ENCODE results near the gene RFC1. TPM values are rescaled to one million over a fixed set of nuclear protein-coding genes. Genes with fewer than 3 reads are reported as not detected.

RFC1 gene
- polyA plus RNA-seq, 1 of the 3 experiments (the other 2 are of a cell fraction) = 14.9 TPM

GRCh38 chr4:39348371-39349315 is 17.5 kb downstream of the RFC1 start:
- peaks cover 94% of the 10 kb centered on the region for H3K79me2 ChIP-seq (ENCODE audit: insufficient read depth)
- H4K20me1 ChIP-seq (ENCODE audit: insufficient read depth) = no peaks in the 10 kb centered on the region
- H3K27ac ChIP-seq (ENCODE audit: low read depth in 2 of 2, low read length in 1 of 2) = peak overlapping the region in 1 of 2 experiments; percentile 52; a peak in 2 of 4 replicates
- H3K4me3 ChIP-seq (ENCODE audit: low read depth in 2 of 2, low read length in 1 of 2) = no peak overlapping the region
- peak; percentile 75 for TF ChIP-seq JUND (IDR thresholded peaks at IDR 0.05)
- no peak for TF ChIP-seq POLR2AphosphoS5 (IDR thresholded peaks at IDR 0.05; ENCODE audit: low read depth, low read length)
- TF ChIP-seq TCF12 (IDR thresholded peaks at IDR 0.05) = peak; percentile 62; the same call in 1 of the 2 replicates
- no peak for TF ChIP-seq USF1 (IDR thresholded peaks at IDR 0.05; ENCODE audit: borderline replicate concordance, low read depth)
- no peak for TF ChIP-seq MEF2A (IDR thresholded peaks at IDR 0.05; ENCODE audit: borderline replicate concordance, low read depth)
- TF ChIP-seq SIN3A (IDR thresholded peaks at IDR 0.05; ENCODE audit: borderline replicate concordance, low read depth, low read length) = no peak
- no peak for TF ChIP-seq FOXJ3 (CRISPR knock-in tag; IDR thresholded peaks at IDR 0.05)
- no peak for TF ChIP-seq GABPA (IDR thresholded peaks at IDR 0.05; ENCODE audit: low read depth)
- no peak for TF ChIP-seq TEAD4 (IDR thresholded peaks at IDR 0.05; ENCODE audit: borderline replicate concordance, insufficient read depth)
- TF ChIP-seq ELF1 (IDR thresholded peaks at IDR 0.05) = no peak
- TF ChIP-seq TAF1 (IDR thresholded peaks at IDR 0.05; ENCODE audit: borderline replicate concordance, low read depth, low read length) = no peak
- TF ChIP-seq, protein P1, sequence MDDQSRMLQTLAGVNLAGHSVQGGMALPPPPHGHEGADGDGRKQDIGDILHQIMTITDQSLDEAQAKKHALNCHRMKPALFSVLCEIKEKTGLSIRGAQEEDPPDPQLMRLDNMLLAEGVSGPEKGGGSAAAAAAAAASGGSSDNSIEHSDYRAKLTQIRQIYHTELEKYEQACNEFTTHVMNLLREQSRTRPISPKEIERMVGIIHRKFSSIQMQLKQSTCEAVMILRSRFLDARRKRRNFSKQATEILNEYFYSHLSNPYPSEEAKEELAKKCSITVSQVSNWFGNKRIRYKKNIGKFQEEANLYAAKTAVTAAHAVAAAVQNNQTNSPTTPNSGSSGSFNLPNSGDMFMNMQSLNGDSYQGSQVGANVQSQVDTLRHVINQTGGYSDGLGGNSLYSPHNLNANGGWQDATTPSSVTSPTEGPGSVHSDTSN (IDR thresholded peaks at IDR 0.05) = peak; percentile 38; the same call in 1 of the 2 replicates
- peak; percentile 53 for TF ChIP-seq FOSL2 (IDR thresholded peaks at IDR 0.05; ENCODE audit: borderline replicate concordance, low read depth)
- TF ChIP-seq EP300 (IDR thresholded peaks at IDR 0.05; ENCODE audit: borderline replicate concordance in 1 of 2, low read depth in 1 of 2, low read length in 1 of 2) = peak in 1 of 2 experiments; percentile 14; a peak in 1 of 4 replicates
- TF ChIP-seq EZH2phosphoT487 (IDR thresholded peaks at IDR 0.05; ENCODE audit: borderline replicate concordance, low read depth) = no peak
- H3F3A ChIP-seq (replicated peaks; ENCODE audit: insufficient read depth) = peaks cover 17% of the 10 kb centered on the region
- no peak for DNase-seq
- no peak overlapping the region for H2AFZ ChIP-seq (ENCODE audit: low read depth)
- WGBS (ENCODE audit: low lambda C conversion rate) = 86% methylated on average over 4 of the region's 4 CpGs
- H3K4me1 ChIP-seq (ENCODE audit: control insufficient read depth in 1 of 2, insufficient read depth in 2 of 2, low read depth in 1 of 2, low read length in 1 of 2) = peaks cover 0 to 11% of the 10 kb centered on the region in 2 experiments; a peak in 3 of 4 replicates
- POLR2A ChIA-PET = no interaction called here
- no peaks in the 10 kb centered on the region for H3K27me3 ChIP-seq (ENCODE audit: insufficient read depth)
- 0 out of 2 replicates have a peak, but pooled peaks cover 4% of the 10 kb centered on the region for H3K9me3 ChIP-seq
- no peaks in the 10 kb centered on the region for H3K9me2 ChIP-seq
- peaks cover 13 to 53% of the 10 kb centered on the region in 2 experiments for H3K36me3 ChIP-seq (replicated peaks in 1 of 2; ENCODE audit: control insufficient read depth in 1 of 2, insufficient read depth in 2 of 2, low read length in 1 of 2)
- H3K9ac ChIP-seq = no peak overlapping the region
- H3K4me2 ChIP-seq = peak overlapping the region; percentile 38; the same call in 1 of the 2 replicates
- CTCF ChIA-PET = no interaction called here
